ENCODE results near the gene ZNF579. TPM values are rescaled to one million over a fixed set of nuclear protein-coding genes. Genes with fewer than 3 reads are reported as not detected.

The ZNF579 gene
- total RNA-seq, 2 experiments from 2014 or later: 6.7 to 7.1 TPM

DNA sequence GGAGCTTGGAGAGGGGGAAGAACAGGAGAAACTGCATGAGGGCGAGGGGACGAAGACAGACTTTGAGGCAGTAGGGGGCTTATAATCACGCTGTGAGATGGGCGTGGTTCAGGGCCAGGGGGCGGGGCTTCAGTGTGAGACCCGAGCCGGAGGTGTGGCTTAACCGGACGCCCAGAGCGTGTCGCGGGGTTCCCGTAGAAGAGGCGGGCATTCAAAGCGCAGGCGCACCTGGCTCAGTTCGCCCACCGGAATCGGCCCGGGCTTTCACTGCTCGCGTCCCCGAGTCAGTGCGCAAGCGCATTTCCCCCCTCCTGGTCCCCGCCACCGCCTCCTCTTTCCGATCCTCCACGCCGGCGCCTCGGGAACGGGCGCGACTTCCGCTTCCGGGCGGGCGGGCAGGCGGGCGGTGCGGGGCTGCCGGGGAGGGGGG lies 24.6 kb upstream of the ZNF579 start:
- Mint-ChIP-seq H3K4me3 (peak overlapping the region; percentile 86), H3K27ac (peak overlapping the region; percentile 84), H3K36me3 (ENCODE audit: low read depth) (peaks cover 51% of the 10 kb centered on the region), H3K27me3 (no peaks in the 10 kb centered on the region), H3K9me3 (no peaks in the 10 kb centered on the region), H3K4me1 (ENCODE audit: low read depth) (peaks cover 54% of the 10 kb centered on the region)
- H3K27ac ChIP-seq (ENCODE audit: low read depth in 1 of 2, low read length in 2 of 2): peak overlapping the region; percentile 85 to 92
- no peaks in the 10 kb centered on the region for H3K9me3 ChIP-seq (ENCODE audit: control insufficient read depth in 1 of 2, insufficient read depth in 1 of 2, low read length in 2 of 2)
- intact Hi-C loops (cut with DNase I, micrococcal nuclease): loop anchor here (1.0 to 10.0 kb wide), 5 partner anchors 18 to 350 kb away; partner anchors contain the start of genes PPP6R1 (in 1 of the 2), UBE2S (in 1 of the 2) and ZNF784 (in 1 of the 2)
- peak; percentile 78 for ATAC-seq (ENCODE audit: poor library complexity)
- H3K4me1 ChIP-seq (ENCODE audit: insufficient read depth, low read length): peaks cover 45% of the 10 kb centered on the region
- ChIA-PET POLR2A (interaction anchor here (0.8 to 2.7 kb wide), 13 partner anchors 10 to 266 kb away, joined by 3 to 50 read pairs (median 8); partner anchors contain the start of genes U2AF2, ZNF579, ZNF581 and ZNF784), CTCF (interaction anchor here (1.3 to 4.2 kb wide), 13 partner anchors 14 to 144 kb away, joined by 4 to 60 read pairs (median 8); partner anchors contain the start of genes CCDC106, ISOC2, ZNF628 and ZNF784)
- DNase-seq: peak; percentile 93 to 99 (median 98)
- peak overlapping the region; percentile 64 for H3K4me3 ChIP-seq (ENCODE audit: low read length)
- H3K27me3 ChIP-seq (ENCODE audit: control insufficient read depth in 1 of 2, insufficient read depth in 2 of 2, low read length in 2 of 2): no peaks in the 10 kb centered on the region
- H3K36me3 ChIP-seq (ENCODE audit: insufficient read depth, low read length): peaks cover 10% of the 10 kb centered on the region
- TF ChIP-seq, protein P1, sequence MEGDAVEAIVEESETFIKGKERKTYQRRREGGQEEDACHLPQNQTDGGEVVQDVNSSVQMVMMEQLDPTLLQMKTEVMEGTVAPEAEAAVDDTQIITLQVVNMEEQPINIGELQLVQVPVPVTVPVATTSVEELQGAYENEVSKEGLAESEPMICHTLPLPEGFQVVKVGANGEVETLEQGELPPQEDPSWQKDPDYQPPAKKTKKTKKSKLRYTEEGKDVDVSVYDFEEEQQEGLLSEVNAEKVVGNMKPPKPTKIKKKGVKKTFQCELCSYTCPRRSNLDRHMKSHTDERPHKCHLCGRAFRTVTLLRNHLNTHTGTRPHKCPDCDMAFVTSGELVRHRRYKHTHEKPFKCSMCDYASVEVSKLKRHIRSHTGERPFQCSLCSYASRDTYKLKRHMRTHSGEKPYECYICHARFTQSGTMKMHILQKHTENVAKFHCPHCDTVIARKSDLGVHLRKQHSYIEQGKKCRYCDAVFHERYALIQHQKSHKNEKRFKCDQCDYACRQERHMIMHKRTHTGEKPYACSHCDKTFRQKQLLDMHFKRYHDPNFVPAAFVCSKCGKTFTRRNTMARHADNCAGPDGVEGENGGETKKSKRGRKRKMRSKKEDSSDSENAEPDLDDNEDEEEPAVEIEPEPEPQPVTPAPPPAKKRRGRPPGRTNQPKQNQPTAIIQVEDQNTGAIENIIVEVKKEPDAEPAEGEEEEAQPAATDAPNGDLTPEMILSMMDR (IDR thresholded peaks at IDR 0.05): no peak

DNA sequence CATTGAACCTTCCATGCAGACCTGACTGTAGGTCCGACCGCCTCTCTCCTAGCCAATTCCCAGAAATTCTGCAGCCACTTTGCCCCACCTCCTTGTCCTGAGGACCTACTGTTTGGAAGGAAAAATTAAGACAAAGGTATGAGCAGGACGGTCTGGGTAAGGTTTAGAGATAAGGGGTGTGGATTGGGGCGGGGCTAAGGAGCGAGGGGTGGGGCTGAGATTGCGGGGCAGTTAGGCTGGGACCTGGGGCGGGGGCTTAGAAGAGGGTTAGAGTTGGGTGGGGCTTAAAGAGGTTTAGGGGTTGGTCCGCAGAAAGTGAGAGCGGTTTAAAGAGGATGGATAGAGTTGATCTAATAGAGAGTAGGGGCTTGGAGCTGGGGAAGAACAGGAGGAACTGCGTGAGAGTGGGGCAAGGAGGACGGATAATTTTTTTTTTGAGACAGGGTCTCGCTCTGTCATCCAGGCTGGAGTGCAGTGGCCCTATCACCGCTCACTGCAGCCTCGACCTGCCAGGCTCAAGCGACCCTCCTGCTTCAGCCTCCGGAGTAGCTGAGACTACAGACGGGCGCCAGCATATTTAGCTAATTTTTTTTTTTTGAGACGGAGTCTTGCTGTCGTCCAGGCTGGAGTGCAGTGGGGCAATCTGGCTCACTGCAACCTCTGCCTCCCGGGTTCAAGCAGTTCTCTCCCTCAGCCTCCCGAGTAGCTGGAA lies 23.1 kb upstream of the ZNF579 start:
- DNase-seq (peak in 1 of 14 experiments; percentile 41), ATAC-seq (ENCODE audit: poor library complexity) (no peak)
- peaks cover 49% of the 10 kb centered on the region for H3K36me3 Mint-ChIP-seq (ENCODE audit: low read depth)
- Histone ChIP-seq H3K36me3 (ENCODE audit: insufficient read depth, low read length) (peaks cover 6% of the 10 kb centered on the region), H3K27ac (ENCODE audit: low read depth in 1 of 2, low read length in 2 of 2) (no peak overlapping the region), H3K9me3 (ENCODE audit: control insufficient read depth in 1 of 2, insufficient read depth in 1 of 2, low read length in 2 of 2) (no peaks in the 10 kb centered on the region), H3K4me1 (ENCODE audit: insufficient read depth, low read length) (peaks cover 48% of the 10 kb centered on the region), H3K4me3 (ENCODE audit: low read length) (no peak overlapping the region), H3K27me3 (ENCODE audit: control insufficient read depth in 1 of 2, insufficient read depth in 2 of 2, low read length in 2 of 2) (no peaks in the 10 kb centered on the region)
- H3K27me3 Mint-ChIP-seq: no peaks in the 10 kb centered on the region
- H3K27ac Mint-ChIP-seq: peak overlapping the region; percentile 84
- H3K9me3 Mint-ChIP-seq: no peaks in the 10 kb centered on the region
- ChIA-PET CTCF (interaction anchor here (1.4 to 4.2 kb wide), 2 partner anchors 22 to 28 kb away, joined by 4 to 48 read pairs; no protein-coding TSS in a partner anchor), POLR2A (interaction anchor here (0.8 to 1.2 kb wide), 3 partner anchors 21 to 39 kb away, joined by 3 to 8 read pairs (median 5); partner anchors contain the start of gene ZNF784)
- peak overlapping the region; percentile 66 for H3K4me3 Mint-ChIP-seq
- intact Hi-C loops (cut with DNase I, micrococcal nuclease): loop anchor here in 1 of 2 experiments (10.0 kb wide), 2 partner anchors 199 to 349 kb away; partner anchors contain the start of genes PPP6R1 and UBE2S
- H3K4me1 Mint-ChIP-seq (ENCODE audit: low read depth): peaks cover 52% of the 10 kb centered on the region
- TF ChIP-seq, protein P1 (IDR thresholded peaks at IDR 0.05): no peak

DNA sequence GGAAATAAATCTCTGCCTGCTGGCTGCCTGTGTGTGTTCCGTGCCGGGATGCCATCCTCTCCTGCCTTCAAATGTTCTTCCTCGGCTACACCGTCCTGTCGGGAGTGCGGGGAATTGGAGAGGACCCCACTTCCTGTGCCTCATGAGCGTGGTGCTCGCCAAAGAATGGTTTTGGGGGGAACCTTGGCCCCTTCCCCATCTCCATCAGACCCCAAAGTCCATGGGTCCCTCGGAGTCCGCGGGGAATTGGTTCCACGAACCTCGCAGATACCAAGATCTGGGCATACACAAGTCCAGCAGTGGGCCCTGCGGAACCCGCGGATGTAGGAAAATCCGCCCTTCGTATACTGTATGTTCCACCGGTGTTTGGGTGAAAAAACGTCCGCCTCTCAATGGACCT lies 22.5 kb upstream of the ZNF579 start:
- H3K9me3 ChIP-seq (ENCODE audit: control insufficient read depth in 1 of 2, insufficient read depth in 1 of 2, low read length in 2 of 2): no peaks in the 10 kb centered on the region
- TF ChIP-seq, protein P1 (IDR thresholded peaks at IDR 0.05): no peak
- DNase-seq: peak in 1 of 14 experiments; percentile 33
- H3K4me3 ChIP-seq (ENCODE audit: low read length): no peak overlapping the region
- H3K27me3 Mint-ChIP-seq: no peaks in the 10 kb centered on the region
- H3K4me3 Mint-ChIP-seq: peak overlapping the region; percentile 66
- CTCF ChIA-PET: no interaction called here
- peaks cover 51% of the 10 kb centered on the region for H3K4me1 Mint-ChIP-seq (ENCODE audit: low read depth)
- intact Hi-C loops (cut with DNase I, micrococcal nuclease): loop anchor here in 1 of 2 experiments (10.0 kb wide), 2 partner anchors 198 to 348 kb away; partner anchors contain the start of genes PPP6R1 and UBE2S
- H3K36me3 ChIP-seq (ENCODE audit: insufficient read depth, low read length): peaks cover 6% of the 10 kb centered on the region
- no peak for ATAC-seq (ENCODE audit: poor library complexity)
- POLR2A ChIA-PET: interaction anchor here (0.8 kb wide), 1 partner anchor 23 kb away, joined by 3 read pairs; no protein-coding TSS in a partner anchor
- H3K27me3 ChIP-seq (ENCODE audit: control insufficient read depth in 1 of 2, insufficient read depth in 2 of 2, low read length in 2 of 2): no peaks in the 10 kb centered on the region
- peaks cover 55% of the 10 kb centered on the region for H3K4me1 ChIP-seq (ENCODE audit: insufficient read depth, low read length)
- H3K27ac Mint-ChIP-seq: no peak overlapping the region
- no peaks in the 10 kb centered on the region for H3K9me3 Mint-ChIP-seq
- peaks cover 49% of the 10 kb centered on the region for H3K36me3 Mint-ChIP-seq (ENCODE audit: low read depth)
- no peak overlapping the region for H3K27ac ChIP-seq (ENCODE audit: low read depth in 1 of 2, low read length in 2 of 2)

All from CD4-positive, alpha-beta T cell (primary cell).